Effector memory CD4-positive, alpha-beta T cell (primary cell): ENCODE data around the gene LMAN1L.

ENCODE experiments used
- DNase-seq, 3 donors: peaks; one replicate each; pipeline ENCODE4 v3.0.0-alpha.2; 2020
- H3K27ac ChIP-seq: 2 replicates; pipeline ENCODE4 v1.7.0; 2013; ENCODE audit warnings: mild to moderate bottlenecking, low read length, moderate library complexity; ENCODE audit not compliant: insufficient read depth, poor library complexity, severe bottlenecking
- H3K27me3 ChIP-seq: replicated peaks from 2 replicates; pipeline ENCODE4 v1.7.0; 2013; ENCODE audit warnings: mild to moderate bottlenecking, low read length; ENCODE audit not compliant: insufficient read depth, control insufficient read depth, poor library complexity, severe bottlenecking
- H3K36me3 ChIP-seq: 2 replicates; pipeline ENCODE4 v1.7.0; 2013; ENCODE audit warnings: mild to moderate bottlenecking, low read length, moderate library complexity; ENCODE audit not compliant: control insufficient read depth, insufficient read depth
- H3K4me1 ChIP-seq: 2 replicates; pipeline ENCODE4 v1.7.0; 2013; ENCODE audit warnings: low read length, mild to moderate bottlenecking; ENCODE audit not compliant: control insufficient read depth, insufficient read depth, poor library complexity, severe bottlenecking
- H3K4me3 ChIP-seq: 2 replicates; pipeline ENCODE4 v1.7.0; 2013; ENCODE audit warnings: low read length, low read depth, mild to moderate bottlenecking; ENCODE audit not compliant: insufficient read depth, poor library complexity, severe bottlenecking
- H3K9me3 ChIP-seq: 2 replicates; pipeline ENCODE4 v1.7.0; 2013; ENCODE audit warnings: mild to moderate bottlenecking, low read length, moderate library complexity; ENCODE audit not compliant: control insufficient read depth

Gene LMAN1L

DNA sequence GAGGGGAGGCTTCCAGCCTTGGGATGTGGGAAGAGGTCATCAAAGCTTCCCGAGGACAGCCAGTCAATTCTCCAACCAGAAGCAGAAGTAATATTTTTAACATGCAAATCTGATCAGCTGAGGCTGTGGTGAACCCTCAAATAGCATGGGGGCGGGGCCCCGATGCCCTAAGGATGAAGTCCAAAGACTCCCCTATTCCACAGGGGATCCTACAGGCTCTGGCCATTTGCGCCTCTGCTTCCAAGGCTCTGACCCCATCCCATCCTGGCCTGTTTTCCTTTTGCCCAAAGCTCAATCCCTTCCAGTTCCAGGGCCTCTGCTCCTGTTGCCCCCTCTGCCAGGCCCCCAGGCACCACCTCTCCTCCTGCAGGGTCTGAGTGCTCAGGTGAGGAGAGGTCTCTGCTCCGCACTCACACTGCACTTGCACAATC lies 37.5 kb upstream of the LMAN1L start:
- DNase-seq: no peak
- Histone ChIP-seq H3K4me3 (no peak overlapping the region), H3K27me3 (no peaks in the 10 kb centered on the region), H3K36me3 (no peaks in the 10 kb centered on the region), H3K27ac (peak overlapping the region; percentile 24), H3K4me1 (peaks cover 54% of the 10 kb centered on the region), H3K9me3 (no peaks in the 10 kb centered on the region)

DNA sequence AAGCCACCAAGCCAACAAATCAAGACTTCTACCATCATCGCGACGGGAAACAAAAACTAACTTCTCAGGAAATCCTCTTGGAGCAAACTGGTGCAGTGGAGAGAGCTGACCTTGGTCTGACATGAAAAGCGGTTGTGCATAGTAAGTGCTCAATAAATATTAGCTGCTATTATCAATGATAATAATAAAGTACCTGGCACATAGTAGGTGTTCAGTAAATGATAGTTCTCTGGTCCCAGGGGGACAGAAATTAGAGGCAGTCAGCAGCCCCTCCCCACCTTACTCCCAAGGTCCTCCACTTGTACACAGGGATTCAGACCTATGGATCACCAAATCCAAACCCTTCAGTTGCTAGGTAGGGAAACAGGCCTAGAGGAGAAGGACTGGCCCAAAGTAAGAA lies 36.7 kb upstream of the LMAN1L start:
- no peaks in the 10 kb centered on the region for H3K36me3 ChIP-seq
- peak overlapping the region; percentile 24 for H3K27ac ChIP-seq
- DNase-seq: no peak
- no peaks in the 10 kb centered on the region for H3K9me3 ChIP-seq
- H3K4me1 ChIP-seq: peaks cover 60% of the 10 kb centered on the region
- no peaks in the 10 kb centered on the region for H3K27me3 ChIP-seq
- no peak overlapping the region for H3K4me3 ChIP-seq

DNA sequence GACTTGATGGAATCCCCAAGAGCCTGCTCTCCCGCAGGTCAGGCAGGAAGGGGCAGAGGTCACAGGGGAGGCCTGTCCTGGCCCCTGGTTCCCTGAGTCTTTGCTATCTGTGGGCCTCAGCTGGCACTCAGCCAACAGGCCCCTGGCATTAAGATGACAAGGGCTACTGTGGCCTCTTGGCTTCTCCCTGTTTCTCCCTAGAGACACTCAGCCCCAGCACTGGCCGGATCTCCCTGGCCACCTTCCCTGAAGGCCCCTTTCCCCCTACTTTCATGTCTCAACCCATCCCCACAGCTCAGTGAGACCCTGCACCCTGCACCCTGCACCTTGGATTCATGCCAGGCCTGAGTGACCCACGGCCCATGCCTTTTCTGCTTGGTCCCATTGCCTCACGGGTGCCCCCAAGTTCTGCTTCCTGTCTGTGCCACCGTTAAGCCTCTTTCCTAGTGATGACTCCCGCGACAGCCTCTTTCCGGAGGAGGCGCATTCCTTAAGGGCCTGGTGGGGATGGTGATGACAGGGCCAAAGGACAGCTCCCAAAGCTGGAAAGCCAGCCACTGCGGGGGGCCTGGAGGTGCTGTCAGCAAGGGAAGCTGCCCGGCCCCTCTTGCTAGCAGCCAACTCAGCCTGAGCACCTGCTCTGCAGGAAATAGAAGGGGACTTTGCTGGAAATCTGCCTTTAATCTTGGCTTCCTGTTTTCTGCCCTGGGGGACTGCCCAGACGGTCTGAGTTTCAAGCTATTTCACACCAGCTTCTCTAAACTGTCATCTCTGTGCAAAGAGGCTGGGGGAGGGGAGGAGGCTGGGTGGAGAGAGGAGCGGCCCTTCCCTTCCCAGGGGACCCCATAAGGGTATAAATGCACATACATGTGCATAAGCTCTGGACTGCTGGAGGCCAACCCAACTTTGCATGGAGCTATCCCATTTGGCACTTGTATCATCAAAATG lies 35.5 kb upstream of the LMAN1L start:
- Histone ChIP-seq H3K27me3 (no peaks in the 10 kb centered on the region), H3K4me1 (peaks cover 57% of the 10 kb centered on the region), H3K27ac (peak overlapping the region; percentile 90), H3K4me3 (peak overlapping the region; percentile 18), H3K9me3 (no peaks in the 10 kb centered on the region), H3K36me3 (no peaks in the 10 kb centered on the region)
- DNase-seq: peak; percentile 45 to 58 (median 51)

DNA sequence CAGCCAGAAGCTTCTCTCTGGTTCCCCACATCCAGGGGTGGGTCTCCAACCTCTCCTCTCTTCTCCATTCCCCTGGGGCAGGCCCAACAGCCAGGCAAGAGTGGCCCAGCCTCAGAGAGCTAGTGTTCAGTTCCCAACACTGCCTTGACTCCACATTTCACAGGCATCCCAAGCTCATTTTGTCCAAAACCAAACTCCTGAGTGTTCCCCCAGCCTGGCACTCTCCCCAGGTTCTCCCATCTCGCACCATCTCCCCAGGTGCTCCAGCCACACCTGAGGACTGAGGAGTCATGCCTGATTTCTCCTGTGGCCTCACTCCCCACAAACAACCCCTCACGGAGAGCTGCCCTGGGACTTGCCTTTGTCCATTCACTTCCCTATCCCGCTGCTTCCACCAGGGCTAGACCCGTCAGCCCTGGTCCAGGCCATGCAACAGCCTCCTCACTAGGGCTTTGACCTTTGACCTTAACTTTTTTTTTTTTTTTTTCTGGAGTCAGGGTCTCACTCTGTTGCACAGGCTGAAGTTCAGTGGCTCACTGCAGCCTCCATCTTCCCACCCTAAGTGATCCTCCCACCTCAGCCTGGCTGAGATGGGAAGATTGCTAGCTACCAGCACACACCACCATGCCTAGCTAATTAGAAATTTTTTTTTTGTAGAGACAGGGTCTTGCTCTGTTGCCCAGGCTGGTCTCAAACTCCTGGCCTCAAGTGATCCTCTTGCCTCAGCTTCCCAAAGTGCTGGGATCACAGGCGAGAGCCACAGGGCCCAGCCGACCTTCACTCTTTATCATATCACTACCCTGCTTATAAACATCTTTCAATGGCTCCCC lies 34.7 kb upstream of the LMAN1L start:
- H3K27ac ChIP-seq: peak overlapping the region; percentile 90
- H3K27me3 ChIP-seq: no peaks in the 10 kb centered on the region
- H3K9me3 ChIP-seq: no peaks in the 10 kb centered on the region
- no peak for DNase-seq
- peaks cover 57% of the 10 kb centered on the region for H3K4me1 ChIP-seq
- H3K4me3 ChIP-seq: peak overlapping the region; percentile 9
- no peaks in the 10 kb centered on the region for H3K36me3 ChIP-seq

DNA sequence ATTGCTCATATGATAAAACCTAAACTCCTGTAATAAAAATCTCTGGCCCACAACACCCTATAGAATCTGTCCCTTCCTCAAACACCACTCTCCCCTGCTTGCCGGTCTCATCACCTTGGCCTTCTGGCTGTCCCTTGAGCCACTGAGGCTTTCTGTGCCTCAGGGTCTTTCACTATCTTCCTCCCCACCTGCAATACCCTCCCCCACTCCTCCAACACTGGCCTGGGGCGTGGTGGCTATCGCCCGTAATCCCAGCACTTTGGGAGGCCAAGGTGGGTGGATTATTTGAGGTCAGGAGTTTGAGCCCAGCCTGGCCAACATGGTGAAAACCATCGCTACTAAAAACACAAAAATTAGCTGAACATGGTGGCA lies 34.0 kb upstream of the LMAN1L start:
- Histone ChIP-seq H3K27me3 (no peaks in the 10 kb centered on the region), H3K4me1 (peaks cover 61% of the 10 kb centered on the region), H3K9me3 (no peaks in the 10 kb centered on the region), H3K4me3 (no peak overlapping the region), H3K36me3 (no peaks in the 10 kb centered on the region), H3K27ac (peak overlapping the region; percentile 90)
- DNase-seq: no peak

DNA sequence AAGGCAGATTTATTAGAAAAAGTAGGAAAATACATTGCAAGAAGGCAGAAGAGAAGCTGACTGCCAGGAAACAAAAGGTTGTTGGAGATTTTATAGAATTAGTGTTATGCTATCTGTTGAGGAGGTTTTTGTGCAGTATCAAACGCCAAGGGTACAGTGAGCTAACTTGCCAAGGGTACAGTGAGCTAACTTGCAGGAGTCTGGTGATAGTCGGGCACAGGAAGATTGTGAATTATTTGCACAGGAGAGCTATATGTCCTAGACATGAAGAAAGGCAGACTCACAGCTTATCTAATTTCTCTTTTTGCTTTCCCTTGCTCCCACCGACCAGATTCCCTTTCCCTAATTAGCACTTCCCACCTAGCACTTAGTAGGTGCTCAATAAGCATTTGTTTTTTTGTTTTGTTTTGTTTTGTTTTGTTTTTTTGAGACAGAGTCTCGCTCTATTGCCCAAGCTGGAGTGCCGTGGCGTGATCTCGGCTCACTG lies 33.4 kb upstream of the LMAN1L start:
- no peaks in the 10 kb centered on the region for H3K27me3 ChIP-seq
- no peak for DNase-seq
- H3K27ac ChIP-seq: peak overlapping the region; percentile 90
- no peaks in the 10 kb centered on the region for H3K9me3 ChIP-seq
- peaks cover 61% of the 10 kb centered on the region for H3K4me1 ChIP-seq
- H3K36me3 ChIP-seq: no peaks in the 10 kb centered on the region
- H3K4me3 ChIP-seq: no peak overlapping the region

DNA sequence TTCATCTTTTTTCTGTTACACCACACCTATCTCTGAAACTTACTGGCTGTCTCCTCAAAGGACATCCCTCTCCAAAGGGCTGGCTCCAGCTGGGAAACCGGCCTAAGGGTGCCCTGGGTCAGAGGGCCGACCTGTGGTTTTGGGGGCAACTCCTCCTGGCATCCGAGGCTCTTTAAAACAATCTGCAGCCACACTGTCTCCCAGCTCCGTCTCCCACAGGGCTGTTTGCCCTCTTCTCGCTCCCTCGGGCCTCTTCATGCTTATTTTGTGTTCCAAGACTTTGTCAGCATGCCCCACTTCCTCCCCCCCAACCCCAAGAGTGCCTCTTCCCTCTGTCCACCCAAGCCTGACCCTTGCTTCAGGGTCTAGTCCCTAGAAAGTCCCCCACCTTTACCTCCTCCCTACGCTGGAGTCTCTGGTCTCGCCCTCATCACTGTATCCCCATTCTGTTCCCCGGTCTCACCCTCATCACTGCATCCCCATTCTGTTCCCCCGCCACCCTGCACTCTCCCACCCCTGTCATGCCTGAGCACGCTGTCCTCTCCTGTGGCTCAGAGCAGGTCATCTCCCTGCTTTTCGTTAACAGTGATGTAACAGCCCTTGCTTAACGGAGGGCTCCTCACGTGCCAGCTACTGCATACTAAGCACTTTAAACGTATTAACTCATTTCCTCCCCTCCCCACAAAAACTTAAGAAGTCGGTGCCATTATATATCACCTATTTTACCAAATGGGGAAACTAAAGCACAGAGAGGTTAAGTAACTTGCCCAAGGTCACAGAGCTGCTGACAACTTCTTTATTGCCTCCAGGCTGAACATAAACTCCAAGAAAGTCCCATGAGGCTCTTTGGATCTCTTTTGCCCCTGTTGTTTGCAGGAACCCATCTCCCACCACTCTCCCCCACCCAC lies 31.9 kb upstream of the LMAN1L start:
- Histone ChIP-seq H3K27ac (peak overlapping the region; percentile 90), H3K9me3 (no peaks in the 10 kb centered on the region), H3K4me3 (peak overlapping the region; percentile 61), H3K27me3 (no peaks in the 10 kb centered on the region), H3K4me1 (peaks cover 76% of the 10 kb centered on the region), H3K36me3 (no peaks in the 10 kb centered on the region)
- DNase-seq: peak in 2 of 3 donors; percentile 33 to 37

DNA sequence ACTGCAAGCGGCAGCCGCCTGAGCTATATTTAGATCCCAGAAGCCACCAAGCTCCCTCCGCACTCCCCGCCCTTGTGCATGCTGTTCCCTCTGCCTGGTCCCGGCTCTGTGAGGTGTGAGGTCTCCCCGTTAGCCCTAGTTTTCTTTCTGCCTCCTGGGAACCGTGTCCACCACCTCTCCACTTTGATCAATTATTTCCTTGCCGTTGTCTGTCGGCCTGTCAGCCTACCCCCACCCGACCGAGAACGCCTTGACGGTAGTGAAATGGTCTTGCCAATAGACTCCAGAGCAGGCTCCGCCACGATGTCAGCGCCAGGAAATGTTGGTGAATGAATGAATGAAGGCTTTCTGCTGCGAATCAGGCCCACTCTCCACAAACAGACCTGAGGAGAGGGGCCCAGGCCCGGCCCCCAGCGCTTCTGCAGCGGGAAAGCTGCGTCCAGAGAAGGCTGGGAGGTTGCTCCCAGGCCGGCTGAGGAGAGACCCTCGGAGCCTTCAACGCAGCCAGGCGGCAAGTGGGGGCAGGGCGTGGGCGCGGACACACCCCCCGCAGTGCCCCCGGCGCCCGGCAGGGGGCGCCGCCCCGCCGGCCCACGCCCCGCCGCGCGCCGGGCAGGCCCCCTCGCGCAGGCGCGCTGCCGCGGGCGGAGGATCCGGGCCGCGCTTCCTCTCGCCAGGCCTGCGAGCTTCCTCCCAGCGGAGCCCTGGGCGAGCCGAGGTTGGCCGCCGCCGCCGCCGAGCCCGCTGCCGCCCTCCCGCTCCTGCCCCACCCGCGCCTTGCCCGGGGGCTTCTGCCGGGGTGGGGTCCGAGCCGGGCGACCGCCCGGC lies 31.0 kb upstream of the LMAN1L start, which contains the start of gene CSK:
Gene CSK, plus strand, starts transcription at position 650 of the 828 bp plus-strand sequence. CDS start 16,218 bp downstream, outside the sequence.
- peak; percentile 65 to 74 (median 68) for DNase-seq
- Histone ChIP-seq H3K4me3 (peak within 1 kb of the TSS; percentile 99), H3K9me3 (no peaks in the 10 kb centered on the region), H3K27me3 (no peaks in the 10 kb centered on the region), H3K36me3 (no peaks in the 10 kb centered on the region), H3K27ac (peak within 1 kb of the TSS; percentile 90), H3K4me1 (peaks cover 77% of the 10 kb centered on the region)
